Measurements from ENCODE around the gene ALDOC. TPM values are rescaled to one million over a fixed set of nuclear protein-coding genes. Genes with fewer than 3 reads are reported as not detected.

ALDOC gene
- polyA plus RNA-seq, 1 of the 3 experiments (the other 2 are of a cell fraction), result 10.3 TPM

- Histone ChIP-seq H3K27me3 (ENCODE audit: insufficient read depth) (no peaks in the 10 kb centered on the region), H2AFZ (ENCODE audit: low read depth) (no peak overlapping the region), H3K9me2 (no peaks in the 10 kb centered on the region), H3K4me3 (ENCODE audit: low read depth in 2 of 2, low read length in 1 of 2) (no peak overlapping the region), H3F3A (replicated peaks; ENCODE audit: insufficient read depth) (no peaks in the 10 kb centered on the region), H3K9me3 (no peaks in the 10 kb centered on the region), H3K4me2 (no peak overlapping the region), H3K4me1 (ENCODE audit: control insufficient read depth in 1 of 2, insufficient read depth in 2 of 2, low read depth in 1 of 2, low read length in 1 of 2) (no peaks in the 10 kb centered on the region), H3K36me3 (replicated peaks in 1 of 2; ENCODE audit: control insufficient read depth in 1 of 2, insufficient read depth in 2 of 2, low read length in 1 of 2) (no peaks in the 10 kb centered on the region), H4K20me1 (ENCODE audit: insufficient read depth) (no peaks in the 10 kb centered on the region), H3K79me2 (ENCODE audit: insufficient read depth) (no peaks in the 10 kb centered on the region), H3K27ac (ENCODE audit: low read depth in 2 of 2, low read length in 1 of 2) (no peak overlapping the region), H3K9ac (no peak overlapping the region)
- CTCF ChIA-PET, result interaction anchor here (1.9 to 7.9 kb wide), 2 partner anchors 43 to 54 kb away, joined by 6 to 117 read pairs; no protein-coding TSS in a partner anchor
- no peak for TF ChIP-seq GABPA (IDR thresholded peaks at IDR 0.05; ENCODE audit: low read depth)
- no peak for TF ChIP-seq CTCF (IDR thresholded peaks at IDR 0.05)
- TF ChIP-seq USF2 (IDR thresholded peaks at IDR 0.05; ENCODE audit: borderline replicate concordance, low read depth, low read length), result no peak
- TF ChIP-seq EP300 (IDR thresholded peaks at IDR 0.05; ENCODE audit: borderline replicate concordance in 1 of 2, low read depth in 1 of 2, low read length in 1 of 2), result no peak
- TF ChIP-seq MEF2A (IDR thresholded peaks at IDR 0.05; ENCODE audit: borderline replicate concordance, low read depth), result no peak
- no peak for TF ChIP-seq NFIC (IDR thresholded peaks at IDR 0.05; ENCODE audit: borderline replicate concordance)
- TF ChIP-seq IRF3 (IDR thresholded peaks at IDR 0.05; ENCODE audit: low read depth, low read length), result no peak
- no peak for TF ChIP-seq FOXJ3 (CRISPR knock-in tag; IDR thresholded peaks at IDR 0.05)
- no peak for TF ChIP-seq TCF12 (IDR thresholded peaks at IDR 0.05)
- no peak for TF ChIP-seq TEAD4 (IDR thresholded peaks at IDR 0.05; ENCODE audit: borderline replicate concordance, insufficient read depth)
- TF ChIP-seq REST (IDR thresholded peaks at IDR 0.05; ENCODE audit: low read depth, low read length), result no peak
- WGBS (ENCODE audit: low lambda C conversion rate), result 71% methylated on average over 12 of the region's 14 CpGs
- DNase-seq, result no peak
- POLR2A ChIA-PET, result no interaction called here
Measured at GRCh38 chr17:28538296-28538895, 38.3 kb downstream of the ALDOC start.

Data from SK-N-SH (cell line).